Retina (tissue), 1 donor: Measurements from ENCODE around the gene RAB11FIP5.

Experiments used
- DNase-seq: peaks from one replicate; pipeline ENCODE4 v3.0.0-alpha.2; 2016

Gene RAB11FIP5

DNA sequence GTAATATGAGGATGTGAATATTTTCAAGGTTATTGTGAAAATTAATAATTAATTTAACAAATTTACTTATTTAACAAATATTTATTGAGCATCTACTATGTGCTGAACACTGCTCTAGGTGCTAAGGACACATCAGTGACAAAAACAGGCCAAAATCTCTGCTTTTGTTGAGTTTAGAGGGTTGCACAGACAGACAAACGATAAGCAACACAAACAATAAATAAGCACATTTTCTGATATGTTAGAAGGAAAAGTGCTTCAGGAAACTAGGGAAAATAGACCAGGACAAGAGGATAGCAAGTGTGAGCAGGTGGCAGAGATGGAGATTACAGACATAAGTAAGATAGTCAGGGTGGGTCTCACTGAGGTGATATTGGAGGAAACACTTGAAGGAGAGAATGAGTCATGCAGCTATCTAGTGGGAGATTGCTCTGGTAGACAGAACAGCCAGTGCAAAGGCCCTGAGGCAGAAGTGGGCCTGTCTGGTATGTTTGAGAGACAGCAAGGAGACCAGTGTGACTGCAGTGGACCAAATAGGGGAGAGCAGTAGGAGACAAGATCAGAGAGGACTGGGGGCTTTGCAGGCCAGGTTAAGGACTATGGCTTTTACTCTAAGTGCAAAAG is 79.5 kb downstream of the RAB11FIP5 start:
- DNase-seq, result no peak

DNA sequence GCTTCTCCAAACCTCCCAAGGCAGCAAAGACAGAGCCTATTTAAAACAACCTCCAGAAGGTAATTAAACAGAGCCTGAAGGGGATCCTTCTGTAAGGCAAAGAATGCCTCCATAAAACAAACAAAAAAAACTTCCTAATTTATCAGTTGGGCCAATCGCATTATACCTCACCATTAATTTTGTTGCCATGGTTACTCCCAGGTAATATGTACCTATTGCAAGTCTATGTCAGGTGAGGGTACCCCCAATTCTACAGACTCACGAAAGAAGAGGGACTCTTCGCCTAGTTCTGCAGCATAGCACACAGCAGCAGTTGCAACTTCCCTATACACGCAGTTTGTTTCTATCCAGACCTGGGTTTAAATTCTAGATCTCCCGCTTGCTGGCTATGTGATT is 80.0 kb downstream of the RAB11FIP5 start:
- no peak for DNase-seq

DNA sequence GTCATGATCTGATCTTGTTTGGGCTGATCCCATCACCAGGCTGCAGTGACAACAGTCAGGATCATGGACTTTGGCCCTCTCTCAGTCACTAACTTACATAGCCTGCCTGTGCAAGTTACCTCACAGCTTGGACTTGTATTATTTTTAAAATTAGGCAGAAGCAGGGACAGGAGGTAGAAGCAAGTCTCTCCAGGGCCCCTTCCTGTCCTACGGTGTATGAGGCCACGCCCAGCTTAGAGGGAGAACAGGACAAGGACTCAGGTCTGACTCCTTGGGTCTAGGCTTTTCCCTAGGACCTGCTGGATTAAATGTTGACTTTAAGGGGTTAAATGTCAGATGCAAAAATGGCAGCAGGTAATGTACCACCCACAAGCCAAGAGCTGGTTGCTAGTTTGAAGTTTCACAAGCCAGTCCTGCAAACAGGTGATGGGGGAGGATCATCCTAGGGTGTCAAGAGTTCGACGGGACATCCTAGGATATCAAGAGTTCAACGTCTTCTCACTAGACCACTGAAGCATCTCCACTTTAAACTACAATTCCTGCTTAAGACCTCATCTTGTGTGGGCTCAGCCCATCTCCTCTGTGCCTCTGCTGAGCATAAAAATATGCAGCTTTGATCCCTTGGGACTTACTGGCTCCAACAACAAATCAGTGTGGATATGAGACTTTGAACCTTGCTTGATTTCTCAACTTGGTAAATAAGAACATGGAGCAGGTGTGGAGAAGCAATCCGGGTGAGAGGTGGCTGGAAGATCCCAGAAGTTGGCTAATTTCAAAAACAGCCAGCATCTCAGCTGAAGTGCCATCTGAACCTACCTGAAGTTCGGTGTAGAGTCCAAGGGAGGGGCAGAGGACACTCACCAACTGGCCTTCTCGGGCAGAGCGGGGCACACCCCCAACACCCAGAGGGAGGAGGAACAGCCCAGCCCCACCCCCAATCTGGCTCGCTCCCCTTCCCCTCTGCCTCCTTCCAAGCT is 80.7 kb downstream of the RAB11FIP5 start:
- DNase-seq, result no peak

DNA sequence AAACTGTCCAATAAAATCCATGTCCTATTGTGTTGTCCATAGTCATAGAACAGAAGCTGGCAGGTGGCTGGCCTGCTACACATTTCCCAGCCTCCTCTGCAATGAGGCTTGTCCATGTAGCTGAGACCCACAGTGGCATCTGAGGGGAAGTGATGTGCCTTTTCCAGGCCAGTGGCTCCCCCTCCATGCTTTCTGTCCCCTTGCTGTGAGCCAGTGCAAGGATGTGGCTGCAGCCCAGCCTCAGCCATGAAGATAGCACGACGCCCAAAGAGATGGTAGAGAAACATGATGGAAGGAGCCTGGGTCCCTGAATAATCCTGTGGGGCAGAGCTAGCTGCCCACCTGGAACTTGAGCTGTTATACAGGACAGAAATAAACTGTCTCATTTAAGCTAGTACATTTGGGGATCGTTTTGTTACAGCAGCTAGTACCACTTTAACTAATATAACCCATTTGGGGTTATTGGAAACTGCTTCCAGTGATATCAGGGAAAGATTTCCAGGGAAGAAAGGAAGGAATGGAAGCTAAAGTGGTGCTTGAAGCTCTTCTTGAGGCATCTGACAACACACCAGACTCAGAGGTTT is 81.6 kb downstream of the RAB11FIP5 start:
- no peak for DNase-seq

DNA sequence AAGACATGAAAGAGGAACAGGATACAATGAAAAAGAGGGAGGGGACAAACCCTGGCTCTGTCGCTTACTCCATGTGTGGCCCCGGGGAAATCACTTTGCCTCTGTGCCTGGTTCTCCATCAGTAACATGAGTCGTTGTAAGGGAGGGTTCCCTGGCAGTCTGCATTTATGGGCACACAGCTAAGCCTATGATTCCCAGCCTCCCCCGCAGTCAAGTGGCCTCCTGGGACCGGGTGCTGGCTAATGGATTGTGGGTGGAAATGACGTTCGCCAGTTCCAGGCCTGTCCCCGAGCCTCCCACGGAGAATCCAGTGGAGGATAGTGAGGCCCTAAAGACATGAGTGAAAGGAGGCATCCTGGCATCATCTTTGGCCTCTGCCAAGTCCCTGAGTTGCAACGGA is 83.9 kb downstream of the RAB11FIP5 start:
- DNase-seq, result no peak

DNA sequence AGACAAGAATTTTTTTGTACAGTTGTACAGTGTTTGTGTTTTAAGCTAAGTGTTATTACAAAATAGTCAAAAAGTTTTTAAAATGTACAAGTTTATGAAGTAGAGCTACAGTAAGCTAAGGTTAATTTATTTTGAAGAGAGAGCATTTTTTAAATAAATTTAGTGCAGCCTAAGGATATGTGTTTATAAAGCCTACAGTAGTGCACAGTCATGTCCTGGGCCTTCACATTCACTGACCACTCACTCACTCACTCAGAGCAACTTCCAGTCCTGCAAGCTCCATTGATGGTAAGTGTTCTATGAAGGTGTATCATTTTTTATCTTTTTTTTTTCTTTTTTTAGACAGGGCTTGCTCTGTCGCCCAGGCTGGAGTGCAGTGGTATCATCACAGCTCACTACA is 85.4 kb downstream of the RAB11FIP5 start:
- DNase-seq, result no peak

DNA sequence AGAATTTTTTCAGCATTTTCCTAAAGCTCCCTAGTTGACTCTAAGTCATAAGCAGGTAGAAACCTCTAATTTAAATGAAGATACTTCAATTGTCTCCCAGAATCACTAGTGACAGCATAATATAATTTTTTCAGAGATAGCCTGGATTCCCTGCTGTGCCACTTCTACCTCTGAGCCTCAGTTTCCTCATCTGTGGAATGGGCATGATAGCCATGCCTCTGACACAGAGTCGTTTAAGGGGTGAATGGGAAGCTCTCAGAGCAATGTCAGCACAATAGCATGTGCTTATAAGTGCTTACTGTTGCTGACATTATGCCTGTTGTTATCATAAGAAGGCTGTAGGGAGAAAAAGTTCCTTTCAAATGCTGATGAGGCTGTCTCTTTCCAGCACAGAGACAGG is 89.3 kb downstream of the RAB11FIP5 start:
- DNase-seq, result no peak
